HG03432 (cell line): Measurements from ENCODE around the gene SOX6.

Experiments
- ATAC-seq: cut with Tn5 transposase; IDR thresholded peaks from one replicate; pipeline ENCODE4 v1.9.1; 2021; ENCODE audit warnings: mild to moderate bottlenecking, moderate library complexity; ENCODE audit not compliant: unreplicated experiment

Gene SOX6

DNA sequence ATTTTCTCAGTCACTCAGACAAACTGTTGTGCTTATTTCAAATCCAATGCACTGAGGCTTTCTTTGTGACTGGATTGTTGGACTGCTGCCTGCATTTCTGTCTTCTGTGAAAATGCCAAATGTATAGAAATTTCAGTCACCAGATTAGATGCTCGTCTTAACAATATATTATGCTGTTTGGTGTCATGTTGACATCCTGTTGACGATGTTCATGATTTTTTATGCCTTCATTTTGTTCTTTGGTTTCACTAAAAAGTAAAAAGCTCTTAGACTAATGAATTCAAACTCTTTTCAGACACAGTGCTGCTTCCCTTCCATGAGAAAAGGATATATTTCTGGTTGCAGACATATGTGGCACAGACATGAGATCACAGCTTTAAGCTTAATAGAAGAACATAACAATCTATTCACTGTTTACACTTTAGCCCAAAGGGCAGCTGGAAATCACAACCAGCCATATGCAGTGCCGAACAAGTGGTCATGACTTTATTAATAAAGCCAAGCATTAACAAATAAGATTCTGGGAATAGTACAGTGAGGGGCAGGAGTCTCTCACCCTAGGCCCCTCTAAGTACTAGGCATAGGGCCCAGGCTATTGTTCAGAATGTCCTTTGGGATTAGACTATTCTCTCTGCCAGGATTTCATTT is 9.4 kb upstream of the SOX6 start:
- no peak for ATAC-seq

GRCh38 chr11:16364254-16364653 is 7.9 kb upstream of the SOX6 start:
- ATAC-seq = no peak

DNA sequence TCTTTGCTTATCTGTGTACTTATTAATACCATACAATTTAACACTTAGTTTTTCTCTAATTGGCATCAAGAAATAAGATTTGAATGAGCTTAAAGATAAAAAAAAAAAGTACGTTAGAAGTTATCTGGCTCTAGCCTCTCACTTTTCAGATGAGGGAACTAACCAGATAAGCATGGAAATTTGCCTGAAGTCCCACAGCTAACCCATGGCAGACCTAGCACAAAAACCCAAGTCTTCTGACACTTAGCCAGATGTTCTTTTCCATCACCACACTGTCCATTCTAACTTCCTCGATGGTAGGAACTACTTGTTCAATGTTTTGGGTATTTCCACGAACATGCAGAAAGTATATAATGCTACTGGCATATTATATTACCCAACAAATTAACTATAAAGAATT is 7.4 kb upstream of the SOX6 start:
- no peak for ATAC-seq

- no peak for ATAC-seq
Observed at GRCh38 chr11:16361108-16361865, 4.9 kb upstream of the SOX6 start.

DNA sequence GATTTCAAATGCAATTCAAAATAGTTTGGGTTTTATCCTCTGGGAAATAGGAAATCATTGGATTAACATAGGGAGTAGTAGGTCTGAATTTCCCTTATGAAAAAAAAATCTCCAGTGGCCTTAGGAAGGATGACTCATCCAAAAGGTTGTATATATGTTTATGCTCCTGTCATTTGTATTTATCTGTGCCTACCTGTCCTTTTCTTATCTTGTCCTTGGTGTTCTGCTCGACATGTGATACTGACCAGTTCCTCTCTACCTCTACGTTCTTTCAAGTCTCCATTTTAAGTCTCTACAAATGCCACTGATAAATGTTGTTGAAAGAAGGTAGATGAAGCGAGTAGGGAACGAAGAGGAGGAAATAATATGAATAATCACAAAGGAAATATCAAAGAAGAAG is 3.0 kb upstream of the SOX6 start:
- ATAC-seq = no peak

- ATAC-seq = no peak
Observed at GRCh38 chr11:16358726-16359125, 2.4 kb upstream of the SOX6 start.

GRCh38 chr11:16357775-16358174 is 1.4 kb upstream of the SOX6 start:
- no peak for ATAC-seq

- no peak for ATAC-seq
Observed at GRCh38 chr11:16356761-16357393, 531 bp upstream of the SOX6 start.

- no peak for ATAC-seq
Observed at GRCh38 chr11:16352707-16353106, 3.6 kb downstream of the SOX6 start.

DNA sequence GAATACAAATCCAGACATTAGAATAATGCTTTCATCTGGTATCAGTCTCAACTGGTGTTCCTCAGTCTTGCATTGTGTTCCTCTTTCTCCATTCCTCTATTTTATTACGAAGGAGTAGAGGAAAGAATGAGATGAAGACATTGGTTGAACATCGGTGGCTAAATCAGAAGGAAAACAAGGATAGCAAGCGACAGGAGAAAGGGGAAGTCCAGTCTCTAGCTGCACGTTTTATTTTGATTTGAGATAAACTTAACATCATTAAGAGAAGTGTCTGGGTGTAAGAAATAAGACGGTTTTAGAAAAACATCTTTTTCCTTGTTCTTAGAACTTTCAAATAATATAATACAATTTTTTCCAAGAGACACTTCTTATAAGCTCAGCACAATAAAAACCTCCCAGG is 6.2 kb downstream of the SOX6 start:
- no peak for ATAC-seq

- ATAC-seq = no peak
Observed at GRCh38 chr11:16347928-16348685, 8.2 kb downstream of the SOX6 start.

- ATAC-seq = no peak
Observed at GRCh38 chr11:16346975-16347374, 9.4 kb downstream of the SOX6 start.

DNA sequence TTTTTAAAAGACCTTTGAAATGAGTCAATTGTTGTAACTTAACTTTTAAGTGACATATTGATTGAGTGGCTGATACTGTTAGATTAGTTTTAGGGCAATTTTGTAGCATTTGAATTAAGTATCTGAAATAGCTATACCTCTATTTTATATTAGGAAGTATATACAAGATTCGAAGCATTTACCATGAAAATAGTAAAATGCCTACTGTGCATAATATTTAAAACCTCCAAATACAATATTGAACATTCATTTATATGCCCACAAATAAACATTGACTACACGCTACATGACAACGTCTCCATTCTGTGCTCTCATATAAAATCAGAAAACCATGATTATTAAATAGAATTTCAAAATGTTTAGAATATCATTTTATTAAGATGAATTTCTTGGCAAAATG is 14.5 kb downstream of the SOX6 start:
- ATAC-seq = no peak

DNA sequence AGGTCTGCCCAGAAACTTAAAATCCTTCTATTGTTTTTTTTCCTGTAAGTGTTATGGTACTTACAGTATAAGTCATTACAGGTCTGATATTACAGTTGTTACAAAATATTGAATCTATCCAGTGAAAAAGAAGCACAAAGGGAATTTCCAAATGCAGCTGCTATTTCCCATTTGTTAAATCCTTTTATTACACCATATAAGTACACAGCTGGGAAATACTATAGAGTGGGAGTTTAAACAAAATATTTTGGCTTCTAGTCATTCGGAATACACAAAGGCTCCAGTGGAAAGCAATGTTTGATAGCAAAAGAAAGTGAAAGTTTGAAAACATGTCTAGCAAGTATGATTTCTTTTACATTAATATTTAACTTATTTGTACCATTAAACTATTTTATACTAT is 18.0 kb downstream of the SOX6 start:
- no peak for ATAC-seq

DNA sequence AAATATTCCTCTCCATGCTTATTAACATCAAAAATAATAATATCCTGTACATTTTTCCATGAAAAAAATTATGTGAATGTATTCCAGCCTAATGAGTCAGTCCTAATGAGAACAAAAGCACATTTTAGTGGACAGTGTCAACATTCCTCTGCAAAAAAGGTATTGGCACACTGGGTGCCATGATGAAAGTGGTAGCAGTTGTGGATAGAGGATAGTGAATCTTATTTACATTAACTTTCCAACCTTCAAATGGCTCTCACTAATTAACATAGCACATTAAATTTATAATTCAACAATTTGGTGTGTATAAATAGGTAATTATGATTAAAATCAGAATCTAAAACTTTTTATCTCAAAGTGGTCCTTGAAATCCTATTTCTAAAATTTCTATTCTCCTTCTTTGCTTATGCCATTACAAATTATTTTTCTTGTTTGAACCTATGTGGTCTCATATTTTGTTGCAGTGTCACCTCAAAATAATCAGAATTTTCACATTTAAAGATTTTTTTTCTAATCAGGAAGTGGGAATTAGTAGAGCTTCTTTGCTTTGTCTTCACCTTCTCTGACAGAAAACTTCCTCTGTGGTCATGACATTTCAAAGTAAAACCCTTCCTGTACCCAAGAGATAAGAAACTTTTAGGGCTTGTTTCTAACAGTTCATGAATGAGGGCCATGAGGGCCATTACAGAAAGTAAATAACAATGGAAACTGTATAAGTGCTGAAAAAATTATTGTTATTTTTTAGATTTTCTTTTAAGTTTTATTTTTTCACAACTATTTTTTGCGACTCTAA is 18.7 kb downstream of the SOX6 start:
- no peak for ATAC-seq

GRCh38 chr11:16336721-16337120 is 19.6 kb downstream of the SOX6 start:
- ATAC-seq = no peak

DNA sequence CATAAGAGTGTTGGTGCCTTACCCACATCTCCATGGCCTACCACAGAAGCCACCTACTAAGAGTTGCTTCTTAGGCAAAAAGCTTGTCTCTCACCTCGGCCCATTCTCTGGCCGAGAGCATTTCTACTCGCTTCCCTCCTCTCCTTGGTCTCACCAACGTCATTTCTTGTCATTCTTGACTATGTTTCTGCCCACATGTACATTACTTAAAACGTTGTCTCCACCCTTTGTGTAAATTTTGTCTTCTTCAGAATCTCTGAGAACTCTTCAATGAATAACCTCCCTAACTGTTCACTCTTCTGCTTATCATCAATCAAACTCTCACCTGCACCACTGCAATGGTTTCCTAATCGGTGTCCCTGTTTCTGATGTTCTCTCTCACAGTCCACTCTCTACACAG is 20.1 kb downstream of the SOX6 start:
- ATAC-seq = no peak

DNA sequence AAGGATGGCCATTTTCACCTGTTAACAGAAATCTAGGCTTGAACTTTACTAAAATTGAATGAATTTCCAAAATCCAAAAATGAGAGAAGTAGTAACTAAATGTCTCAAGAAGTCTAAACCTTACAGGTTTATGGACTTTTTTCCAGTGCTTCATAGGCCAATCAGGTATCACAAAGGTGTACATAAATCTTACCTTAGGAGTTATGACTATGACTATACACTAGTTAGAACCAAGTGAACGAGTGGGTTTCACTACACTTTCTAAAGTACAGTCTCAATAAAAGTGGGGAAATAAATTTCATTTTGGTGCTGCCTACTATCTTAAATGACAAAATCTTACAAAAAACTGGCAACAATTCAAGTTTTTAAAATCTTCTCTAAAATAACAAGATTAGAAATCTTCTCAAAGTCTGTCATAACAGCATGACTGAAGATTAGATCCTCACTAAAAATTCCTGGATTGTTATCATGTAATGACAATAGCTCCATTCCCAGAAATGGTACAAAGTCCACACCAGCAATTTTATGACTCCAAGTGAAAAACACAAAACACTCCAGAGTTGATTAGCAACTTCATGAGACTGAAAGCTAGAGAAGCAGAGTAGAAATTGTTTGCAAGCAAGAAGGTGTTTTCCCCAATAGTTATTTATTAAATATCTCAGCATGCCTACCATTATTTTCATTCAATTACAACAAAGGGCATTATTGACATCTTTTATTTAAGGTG is 20.9 kb downstream of the SOX6 start:
- no peak for ATAC-seq

DNA sequence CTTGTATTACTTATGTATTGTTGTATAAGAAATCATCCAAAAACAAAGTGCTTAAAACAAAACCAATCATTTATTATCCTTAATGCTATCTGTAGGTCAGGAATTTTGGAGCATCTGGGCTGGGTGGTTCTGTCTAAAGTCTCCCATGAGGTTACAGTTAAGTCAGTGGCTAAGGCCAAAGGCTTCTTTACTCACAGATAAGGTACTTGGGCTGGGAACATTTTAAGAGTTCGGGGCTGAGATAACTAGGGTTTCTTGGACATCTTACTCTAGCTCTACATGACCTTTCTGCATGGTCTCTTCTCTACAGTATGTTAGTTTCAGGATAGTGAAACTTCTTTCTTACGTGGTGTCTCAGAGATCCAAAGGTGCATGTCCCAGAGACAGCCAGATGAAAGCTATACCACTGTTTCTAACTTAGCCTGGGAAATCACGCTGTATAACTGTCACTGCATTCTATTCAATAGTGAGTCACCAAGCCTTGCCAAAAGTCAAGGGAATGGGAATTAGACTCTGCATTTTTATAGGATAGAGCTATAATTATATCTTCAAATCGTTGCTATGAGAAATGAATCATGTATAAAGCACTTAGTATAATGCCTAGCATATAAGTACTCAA is 29.6 kb downstream of the SOX6 start:
- no peak for ATAC-seq

DNA sequence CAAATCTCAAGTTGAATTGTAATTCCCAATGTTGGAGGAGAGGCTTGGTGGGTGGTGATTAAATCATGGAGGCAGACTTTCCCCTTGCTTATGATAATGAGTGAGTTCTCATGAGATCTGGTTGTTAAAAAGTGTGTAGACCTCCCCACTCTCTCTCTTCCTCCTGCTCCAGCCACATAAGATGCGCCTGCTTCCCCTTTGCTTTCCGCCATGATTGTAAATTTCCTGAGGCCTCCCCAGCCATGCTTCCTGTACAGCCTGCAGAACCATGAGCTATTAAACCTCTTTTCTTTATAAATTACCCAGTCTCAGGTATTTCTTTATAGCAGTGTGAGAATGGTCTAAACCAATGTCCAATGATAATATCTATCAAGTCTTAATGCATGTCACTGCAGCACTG is 34.2 kb downstream of the SOX6 start:
- ATAC-seq = no peak
